Epithelial cell of umbilical artery (primary cell): Measurements from ENCODE around the gene USH1G. TPM values are rescaled to one million over a fixed set of nuclear protein-coding genes. Genes with fewer than 3 reads are reported as not detected.

Source experiments
- total RNA-seq: library from RNA; depleted of rRNA; stranded (reverse); fragments of >200 nt; gene quantifications from 2 replicates; pipeline ENCODE4 v1.2.3, GENCODE V29; 2014

USH1G gene
- total RNA-seq = not detected in 2 replicates

GRCh38 chr17:74922694-74923537 lies at the start of gene USH1G:
Gene USH1G (minus strand): TSS chr17:74923255. CDS start chr17:74923073, 182 bp downstream.

GRCh38 chr17:74972107-74972972 lies 49.3 kb upstream of the USH1G start, which contains the start of gene HID1:
Gene HID1 (minus strand): TSS chr17:74972759. CDS start chr17:74972656, 103 bp downstream.

DNA sequence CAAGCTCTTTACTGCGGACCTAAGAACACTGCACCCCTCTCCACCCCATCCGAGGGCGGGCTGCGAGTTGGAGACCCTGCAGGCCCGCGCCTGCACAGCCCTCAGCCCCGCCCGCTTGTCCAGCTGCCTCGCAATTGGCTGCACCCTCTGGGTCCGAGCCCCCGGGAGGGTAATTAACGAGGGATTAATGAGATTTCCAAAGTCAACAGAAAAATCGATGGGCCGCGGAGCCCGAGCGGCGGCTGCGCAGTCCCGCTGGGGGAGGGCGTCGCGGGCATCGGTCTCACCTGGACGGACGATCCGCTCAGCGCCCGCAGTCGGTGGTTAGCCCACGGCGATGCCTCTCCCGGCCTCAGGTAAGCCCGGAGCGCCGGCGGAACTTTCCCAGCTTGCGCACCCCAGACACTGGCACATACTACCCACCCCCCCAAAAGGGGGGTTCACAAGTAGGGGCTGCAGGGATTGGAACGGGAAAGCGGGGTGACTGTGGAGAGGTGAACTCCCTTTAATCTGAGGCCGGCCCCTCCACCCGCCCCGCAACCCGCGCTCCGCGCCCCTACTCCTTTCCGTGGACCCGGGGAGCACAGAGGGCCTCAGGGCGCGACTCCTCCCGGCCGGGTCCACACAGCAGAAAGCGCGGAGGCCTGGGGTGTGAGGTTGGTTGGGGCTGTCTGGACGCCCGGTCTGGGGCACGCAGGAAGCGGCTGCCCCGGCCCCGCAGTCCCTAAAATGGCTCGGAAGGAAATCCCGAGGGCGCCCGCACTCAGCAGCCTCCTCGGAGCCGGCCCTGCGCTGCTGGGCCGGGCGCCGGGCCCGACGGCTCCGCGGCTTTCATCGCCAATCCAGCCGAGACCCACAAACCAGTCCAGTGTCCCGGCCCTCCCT lies 12.8 kb upstream of the USH1G start, which contains the start of gene OTOP3:
OTOP3 (plus strand) TSS at position 314 of the 885 bp plus-strand sequence; CDS start at position 338, 24 bp downstream.

GRCh38 chr17:74924250-74924948 lies 1.3 kb upstream of the USH1G start, which contains the start of gene OTOP2:
Gene OTOP2 (plus strand): TSS chr17:74924273. CDS start chr17:74924633, 360 bp downstream.

GRCh38 chr17:74892974-74893911 lies 29.8 kb downstream of the USH1G start, which contains the start of gene FADS6:
Gene FADS6 (minus strand): TSS chr17:74893633. CDS start chr17:74893595, 38 bp downstream.

DNA sequence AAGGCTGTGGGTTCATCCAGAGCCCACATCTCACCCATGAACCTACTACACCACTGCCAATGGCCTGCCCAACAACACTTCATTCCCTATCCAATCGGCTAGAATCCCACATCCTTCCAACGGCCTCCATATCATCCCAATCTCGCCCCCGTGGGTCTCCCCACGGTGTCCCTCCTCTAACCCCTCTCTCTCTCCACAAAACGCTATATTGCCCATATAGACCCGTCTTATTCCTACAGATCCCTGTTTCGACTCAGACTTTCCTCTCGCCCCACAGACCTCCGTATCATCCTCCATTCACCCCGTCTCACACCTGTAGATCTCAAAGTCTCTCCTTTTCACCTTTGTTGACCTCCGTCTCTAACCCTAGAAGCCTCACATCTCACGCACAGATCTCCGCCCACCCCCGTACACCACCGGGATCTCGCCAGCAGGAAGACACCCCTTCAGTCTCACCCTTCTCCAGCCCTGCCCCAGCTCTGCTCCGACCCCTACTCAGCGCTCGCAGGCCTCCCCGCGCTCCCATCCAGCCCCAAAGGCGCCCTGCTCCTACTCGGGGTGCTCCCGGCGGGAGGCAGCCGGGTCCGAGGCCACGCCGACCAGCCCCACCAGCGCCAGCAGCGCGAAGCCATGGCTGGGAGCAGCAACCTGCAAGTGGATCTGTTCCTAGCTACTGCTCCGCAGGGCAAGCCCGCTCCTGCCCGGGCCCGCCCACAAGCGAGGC lies 50.6 kb downstream of the USH1G start, which contains the start of gene FDXR:
FDXR (minus strand) TSS at position 682 of the 724 bp plus-strand sequence; CDS start at position 632, 50 bp downstream.

Other genes starting within 250 kb of the USH1G start
- gene CD300LF, start 210.3 kb downstream of the USH1G start, total RNA-seq = not detected in 2 replicates
- under 0.01 and 0.46 TPM in 2 replicates for gene RAB37, start 186.0 kb downstream of the USH1G start, total RNA-seq
- 12.7 and 14.9 TPM in 2 replicates for gene NHERF1, start 174.6 kb downstream of the USH1G start, total RNA-seq
- 36.1 and 36.5 TPM in 2 replicates for gene NAT9, start 146.9 kb downstream of the USH1G start, total RNA-seq
- under 0.01 TPM in 1 of 2 replicates, not detected in the other for gene GRIN2C, start 63.4 kb downstream of the USH1G start, total RNA-seq
- gene FDXR, start 50.3 kb downstream of the USH1G start, total RNA-seq = 56.5 and 64.3 TPM in 2 replicates
- gene FADS6, start 29.6 kb downstream of the USH1G start, total RNA-seq = not detected in 2 replicates
- not detected in 2 replicates for gene OTOP2, start 1.0 kb upstream of the USH1G start, total RNA-seq
- gene OTOP3, start 12.6 kb upstream of the USH1G start, total RNA-seq = not detected in 2 replicates
- 12.3 and 21.7 TPM in 2 replicates for gene HID1, start 49.5 kb upstream of the USH1G start, total RNA-seq
- gene CDR2L, start 64.4 kb upstream of the USH1G start, total RNA-seq = 13.4 and 18.8 TPM in 2 replicates
- gene MRPL58, start 89.4 kb upstream of the USH1G start, total RNA-seq = 45.1 and 46.4 TPM in 2 replicates
- 221 and 285 TPM in 2 replicates for gene ATP5PD, start 123.7 kb upstream of the USH1G start, total RNA-seq
- gene KCTD2, start 124.0 kb upstream of the USH1G start, total RNA-seq = 10.1 and 13.2 TPM in 2 replicates
- gene SLC16A5, start 164.7 kb upstream of the USH1G start, total RNA-seq = 8.8 and 16.9 TPM in 2 replicates
- gene ARMC7, start 186.7 kb upstream of the USH1G start, total RNA-seq = 1.6 and 2.0 TPM in 2 replicates
- 28.1 and 57.2 TPM in 2 replicates for gene NT5C, start 208.5 kb upstream of the USH1G start, total RNA-seq
- gene JPT1, start 231.3 kb upstream of the USH1G start, total RNA-seq = 225 and 262 TPM in 2 replicates